ENCODE data around the gene PIM1. TPM values are rescaled to one million over a fixed set of nuclear protein-coding genes. Genes with fewer than 3 reads are reported as not detected.

The PIM1 gene
- total and polyA plus RNA-seq, 10 of the 15 experiments (the other 5 are each of a cell fraction or from before 2014, with no cell fraction given): 0.66 to 33.9 (median 10.2) TPM

DNA sequence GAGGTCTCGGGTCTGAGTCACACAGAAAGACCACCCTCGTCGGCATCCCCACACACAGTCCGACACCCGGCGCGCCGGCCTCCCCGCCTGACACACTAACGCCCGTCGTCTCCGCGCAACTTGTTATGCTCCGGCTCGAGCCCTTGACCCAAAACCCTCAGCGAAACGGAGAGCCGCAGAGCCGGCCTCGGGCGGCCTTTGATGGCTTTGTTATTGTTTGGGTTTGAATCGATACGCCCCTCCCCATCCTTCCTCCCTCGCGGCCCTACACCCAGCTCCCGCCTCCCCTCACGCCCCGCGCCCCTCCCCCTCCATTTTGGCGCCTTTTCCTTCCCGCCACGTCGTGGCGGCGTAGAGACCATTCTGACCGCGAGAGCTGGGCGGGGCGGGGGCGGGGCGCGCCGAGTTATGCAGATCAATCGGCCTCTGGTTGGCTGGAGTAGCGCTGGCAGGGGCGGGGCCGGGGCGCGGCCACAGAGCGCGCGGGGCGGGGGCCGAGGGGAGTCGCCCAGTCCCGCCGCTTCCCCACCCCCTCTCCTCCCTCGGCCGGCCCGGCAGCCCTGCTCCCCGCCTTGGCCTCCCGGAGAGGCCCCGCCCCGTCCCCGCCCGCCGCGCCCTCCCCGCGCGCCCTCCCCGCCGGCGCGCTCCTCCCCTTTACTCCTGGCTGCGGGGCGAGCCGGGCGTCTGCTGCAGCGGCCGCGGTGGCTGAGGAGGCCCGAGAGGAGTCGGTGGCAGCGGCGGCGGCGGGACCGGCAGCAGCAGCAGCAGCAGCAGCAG is at the start of gene PIM1 (continued):
- TF ChIP-seq, protein P1, sequence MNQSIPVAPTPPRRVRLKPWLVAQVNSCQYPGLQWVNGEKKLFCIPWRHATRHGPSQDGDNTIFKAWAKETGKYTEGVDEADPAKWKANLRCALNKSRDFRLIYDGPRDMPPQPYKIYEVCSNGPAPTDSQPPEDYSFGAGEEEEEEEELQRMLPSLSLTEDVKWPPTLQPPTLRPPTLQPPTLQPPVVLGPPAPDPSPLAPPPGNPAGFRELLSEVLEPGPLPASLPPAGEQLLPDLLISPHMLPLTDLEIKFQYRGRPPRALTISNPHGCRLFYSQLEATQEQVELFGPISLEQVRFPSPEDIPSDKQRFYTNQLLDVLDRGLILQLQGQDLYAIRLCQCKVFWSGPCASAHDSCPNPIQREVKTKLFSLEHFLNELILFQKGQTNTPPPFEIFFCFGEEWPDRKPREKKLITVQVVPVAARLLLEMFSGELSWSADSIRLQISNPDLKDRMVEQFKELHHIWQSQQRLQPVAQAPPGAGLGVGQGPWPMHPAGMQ (IDR thresholded peaks at IDR 0.05; ENCODE audit: borderline replicate concordance): no peak
- no peak for TF ChIP-seq MTA2 (IDR thresholded peaks at IDR 0.05; ENCODE audit: low read depth)
- TF ChIP-seq NFIC (IDR thresholded peaks at IDR 0.05; ENCODE audit: low read depth, low read length): no peak
- TF ChIP-seq RFX5 (IDR thresholded peaks at IDR 0.05; ENCODE audit: low read depth, low read length): no peak
- no peak for TF ChIP-seq ETV6 (conservative IDR thresholded peaks at IDR 0.05 in 1 of 2, IDR thresholded peaks at IDR 0.05 in 1 of 2; ENCODE audit: borderline replicate concordance in 1 of 2, low read depth in 1 of 2)
- no peak for TF ChIP-seq ESRRA (IDR thresholded peaks at IDR 0.05; ENCODE audit: low read length)
- TF ChIP-seq SMAD1 (IDR thresholded peaks at IDR 0.05; ENCODE audit: low read depth, partially characterized antibody): no peak
- TF ChIP-seq HDAC6 (IDR thresholded peaks at IDR 0.05; ENCODE audit: unreplicated experiment): no peak
- TF ChIP-seq RCOR1 (conservative IDR thresholded peaks at IDR 0.05; ENCODE audit: low read depth, low read length): no peak
- TF ChIP-seq, protein P2, sequence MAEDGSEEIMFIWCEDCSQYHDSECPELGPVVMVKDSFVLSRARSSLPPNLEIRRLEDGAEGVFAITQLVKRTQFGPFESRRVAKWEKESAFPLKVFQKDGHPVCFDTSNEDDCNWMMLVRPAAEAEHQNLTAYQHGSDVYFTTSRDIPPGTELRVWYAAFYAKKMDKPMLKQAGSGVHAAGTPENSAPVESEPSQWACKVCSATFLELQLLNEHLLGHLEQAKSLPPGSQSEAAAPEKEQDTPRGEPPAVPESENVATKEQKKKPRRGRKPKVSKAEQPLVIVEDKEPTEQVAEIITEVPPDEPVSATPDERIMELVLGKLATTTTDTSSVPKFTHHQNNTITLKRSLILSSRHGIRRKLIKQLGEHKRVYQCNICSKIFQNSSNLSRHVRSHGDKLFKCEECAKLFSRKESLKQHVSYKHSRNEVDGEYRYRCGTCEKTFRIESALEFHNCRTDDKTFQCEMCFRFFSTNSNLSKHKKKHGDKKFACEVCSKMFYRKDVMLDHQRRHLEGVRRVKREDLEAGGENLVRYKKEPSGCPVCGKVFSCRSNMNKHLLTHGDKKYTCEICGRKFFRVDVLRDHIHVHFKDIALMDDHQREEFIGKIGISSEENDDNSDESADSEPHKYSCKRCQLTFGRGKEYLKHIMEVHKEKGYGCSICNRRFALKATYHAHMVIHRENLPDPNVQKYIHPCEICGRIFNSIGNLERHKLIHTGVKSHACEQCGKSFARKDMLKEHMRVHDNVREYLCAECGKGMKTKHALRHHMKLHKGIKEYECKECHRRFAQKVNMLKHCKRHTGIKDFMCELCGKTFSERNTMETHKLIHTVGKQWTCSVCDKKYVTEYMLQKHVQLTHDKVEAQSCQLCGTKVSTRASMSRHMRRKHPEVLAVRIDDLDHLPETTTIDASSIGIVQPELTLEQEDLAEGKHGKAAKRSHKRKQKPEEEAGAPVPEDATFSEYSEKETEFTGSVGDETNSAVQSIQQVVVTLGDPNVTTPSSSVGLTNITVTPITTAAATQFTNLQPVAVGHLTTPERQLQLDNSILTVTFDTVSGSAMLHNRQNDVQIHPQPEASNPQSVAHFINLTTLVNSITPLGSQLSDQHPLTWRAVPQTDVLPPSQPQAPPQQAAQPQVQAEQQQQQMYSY (CRISPR knock-in tag; IDR thresholded peaks at IDR 0.05): no peak
- TF ChIP-seq BACH1 (IDR thresholded peaks at IDR 0.05; ENCODE audit: borderline replicate concordance): no peak
- no peak for TF ChIP-seq JUND (IDR thresholded peaks at IDR 0.05; ENCODE audit: low read depth, low read length)
- no peak; the same call in 1 of the 2 replicates for TF ChIP-seq IKZF1 (conservative IDR thresholded peaks at IDR 0.05)
- TF ChIP-seq RBBP5 (conservative IDR thresholded peaks at IDR 0.05): no peak
- TF ChIP-seq CEBPB (IDR thresholded peaks at IDR 0.05; ENCODE audit: borderline replicate concordance in 1 of 2, low read depth in 2 of 2, low read length in 2 of 2): no peak
- TF ChIP-seq SREBF2 (IDR thresholded peaks at IDR 0.05; ENCODE audit: low read length): no peak
- TF ChIP-seq NR2C2 (IDR thresholded peaks at IDR 0.05; ENCODE audit: borderline replicate concordance, control insufficient read depth, insufficient read length, low read depth): no peak
- no peak; the same call in 1 of the 2 replicates for TF ChIP-seq TAF1 (IDR thresholded peaks at IDR 0.05; ENCODE audit: borderline replicate concordance, low read depth, low read length)
- no peak for TF ChIP-seq GATAD2B (conservative IDR thresholded peaks at IDR 0.05; ENCODE audit: low read depth)
- TF ChIP-seq RAD21 (IDR thresholded peaks at IDR 0.05; ENCODE audit: insufficient read depth, low read depth, low read length): no peak
- no peak for TF ChIP-seq NRF1 (conservative IDR thresholded peaks at IDR 0.05; ENCODE audit: low read depth, low read length)
- TF ChIP-seq CHD1 (IDR thresholded peaks at IDR 0.05; ENCODE audit: low read depth, low read length): no peak
- no peak for TF ChIP-seq FOXK2 (IDR thresholded peaks at IDR 0.05)
- no peak for TF ChIP-seq MYC (IDR thresholded peaks at IDR 0.05; ENCODE audit: insufficient read depth, insufficient read length, insufficient replicate concordance, low read length, severe bottlenecking)
- no peak for TF ChIP-seq MEF2B (IDR thresholded peaks at IDR 0.05; ENCODE audit: partially characterized antibody, poor library complexity, severe bottlenecking)
